Sigmoid colon (tissue), 4 donors: ENCODE data around the gene BCCIP.

Experiments
- EP300 ChIP-seq, 4 donors: sonication (generic); formaldehyde crosslinking; IDR thresholded peaks; one replicate each; pipeline ENCODE4 v1.6.1; 2017; ENCODE audit warnings: antibody characterized with exemption in 4 of 4
- POLR2A ChIP-seq, 2 donors: fragments of 450-650 bp; IDR thresholded peaks; one replicate each; pipeline ENCODE4 v1.6.1; 2016; ENCODE audit warnings: antibody characterized with exemption in 2 of 2, mild to moderate bottlenecking in 2 of 2, moderate library complexity in 2 of 2
- POLR2AphosphoS5 ChIP-seq, 4 donors: sonication (generic); formaldehyde crosslinking; IDR thresholded peaks; one replicate each; pipeline ENCODE4 v1.6.1; 2017; ENCODE audit warnings: antibody characterized with exemption in 4 of 4
- TF ChIP-seq, protein P1 (sequence below), 4 experiments: fragments of 450-650 bp in 3 of 4; fragments of 200-600 bp in 1 of 4; IDR thresholded peaks; one replicate each; pipeline ENCODE4 v1.5.1; 2016 to 2019; ENCODE audit warnings: antibody characterized with exemption in 4 of 4, mild to moderate bottlenecking in 3 of 4, moderate library complexity in 2 of 4

DNA sequence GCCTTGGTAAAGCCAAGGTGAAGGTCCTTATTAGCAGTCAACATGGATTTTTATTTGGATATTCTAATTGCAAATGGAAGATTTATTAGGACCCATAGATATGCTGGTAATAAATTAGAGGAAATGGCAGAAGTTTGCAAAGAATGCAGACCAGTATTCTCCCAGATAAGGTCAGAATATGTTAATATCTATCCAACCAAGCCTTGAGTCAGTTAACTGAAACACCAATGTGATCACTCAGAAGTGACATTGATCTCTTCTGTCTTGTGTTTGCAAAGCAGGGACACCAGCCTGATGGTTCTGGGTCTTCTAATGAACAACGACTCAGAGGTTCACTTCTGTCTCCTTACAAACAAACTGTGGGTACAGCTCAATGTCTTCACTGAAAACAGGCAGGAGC lies 21.8 kb upstream of the BCCIP start:
- TF ChIP-seq EP300 (IDR thresholded peaks at IDR 0.05) = no peak
- TF ChIP-seq, protein P1, sequence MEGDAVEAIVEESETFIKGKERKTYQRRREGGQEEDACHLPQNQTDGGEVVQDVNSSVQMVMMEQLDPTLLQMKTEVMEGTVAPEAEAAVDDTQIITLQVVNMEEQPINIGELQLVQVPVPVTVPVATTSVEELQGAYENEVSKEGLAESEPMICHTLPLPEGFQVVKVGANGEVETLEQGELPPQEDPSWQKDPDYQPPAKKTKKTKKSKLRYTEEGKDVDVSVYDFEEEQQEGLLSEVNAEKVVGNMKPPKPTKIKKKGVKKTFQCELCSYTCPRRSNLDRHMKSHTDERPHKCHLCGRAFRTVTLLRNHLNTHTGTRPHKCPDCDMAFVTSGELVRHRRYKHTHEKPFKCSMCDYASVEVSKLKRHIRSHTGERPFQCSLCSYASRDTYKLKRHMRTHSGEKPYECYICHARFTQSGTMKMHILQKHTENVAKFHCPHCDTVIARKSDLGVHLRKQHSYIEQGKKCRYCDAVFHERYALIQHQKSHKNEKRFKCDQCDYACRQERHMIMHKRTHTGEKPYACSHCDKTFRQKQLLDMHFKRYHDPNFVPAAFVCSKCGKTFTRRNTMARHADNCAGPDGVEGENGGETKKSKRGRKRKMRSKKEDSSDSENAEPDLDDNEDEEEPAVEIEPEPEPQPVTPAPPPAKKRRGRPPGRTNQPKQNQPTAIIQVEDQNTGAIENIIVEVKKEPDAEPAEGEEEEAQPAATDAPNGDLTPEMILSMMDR (IDR thresholded peaks at IDR 0.05) = no peak
- no peak for TF ChIP-seq POLR2A (IDR thresholded peaks at IDR 0.05)
- no peak for TF ChIP-seq POLR2AphosphoS5 (IDR thresholded peaks at IDR 0.05)
